Lower lobe of right lung (tissue), 2 donors: ENCODE results near the gene CDC16. TPM values are rescaled to one million over a fixed set of nuclear protein-coding genes. Genes with fewer than 3 reads are reported as not detected.

Experiments
- ATAC-seq, 2 donors: fragments of 200-7000 bp; cut with Tn5 transposase; one replicate each; pipeline ENCODE4 v1.9.1; 2020 to 2022; ENCODE audit warnings: mild to moderate bottlenecking in 2 of 2, moderate library complexity in 2 of 2
- DNase-seq: peaks from one replicate; pipeline ENCODE4 v3.0.0-alpha.2; 2020
- H3K27ac ChIP-seq: fragments of 200-600 bp; one replicate; pipeline ENCODE4 v1.8.0; 2022
- H3K27me3 ChIP-seq: fragments of 200-600 bp; one replicate; pipeline ENCODE4 v1.8.0; 2022; ENCODE audit warnings: low read depth
- H3K36me3 ChIP-seq: fragments of 200-600 bp; one replicate; pipeline ENCODE4 v1.8.0; 2022; ENCODE audit warnings: mild to moderate bottlenecking
- H3K4me1 ChIP-seq: fragments of 200-600 bp; one replicate; pipeline ENCODE4 v1.8.0; 2022
- H3K4me3 ChIP-seq: fragments of 200-600 bp; one replicate; pipeline ENCODE4 v1.8.0; 2022; ENCODE audit warnings: mild to moderate bottlenecking
- H3K9me3 ChIP-seq: fragments of 200-600 bp; one replicate; pipeline ENCODE4 v1.8.0; 2022
- CTCF ChIP-seq: fragments of 200-600 bp; IDR thresholded peaks from one replicate; pipeline ENCODE4 v1.8.0; 2022; ENCODE audit warnings: antibody characterized with exemption, mild to moderate bottlenecking
- intact Hi-C: fragments of 100-400 bp; cut with DNase I; formaldehyde crosslinking; loops from one replicate; pipeline ENCODE4 v1.11.0; 2022
- total RNA-seq: library from RNA; stranded (reverse); fragmentation: NEBNext Ultra II Directional; extraction: Animal tissue kit (Norgen Biotek cat#: 25700); gene quantifications from one replicate; pipeline ENCODE4 v1.2.1, GENCODE V29; 2021
- donor health status: DM: no; HTN: yes; CAD: no; lungs with severe emphysema.

CDC16 gene
- total RNA-seq, 1 donor from 2014 or later: 66.5 TPM

- no peak for ATAC-seq
- no peak overlapping the region for H3K27ac ChIP-seq
- H3K27me3 ChIP-seq: no peaks in the 10 kb centered on the region
- no peak overlapping the region for H3K4me3 ChIP-seq
- peaks cover 69% of the 10 kb centered on the region for H3K36me3 ChIP-seq
- TF ChIP-seq CTCF: no peak
- H3K4me1 ChIP-seq: peaks cover 16% of the 10 kb centered on the region
- intact Hi-C loops: no loop called here
- no peaks in the 10 kb centered on the region for H3K9me3 ChIP-seq
- no peak for DNase-seq
Measured at GRCh38 chr13:114286808-114287207, 52.1 kb downstream of the CDC16 start.

- peaks cover 9% of the 10 kb centered on the region for H3K4me1 ChIP-seq
- intact Hi-C loops: no loop called here
- H3K4me3 ChIP-seq: no peak overlapping the region
- ATAC-seq: no peak
- no peaks in the 10 kb centered on the region for H3K9me3 ChIP-seq
- no peak overlapping the region for H3K27ac ChIP-seq
- no peak for DNase-seq
- H3K36me3 ChIP-seq: peaks cover 82% of the 10 kb centered on the region
- no peak for TF ChIP-seq CTCF
- H3K27me3 ChIP-seq: no peaks in the 10 kb centered on the region
Measured at GRCh38 chr13:114288157-114288591, 53.5 kb downstream of the CDC16 start.

DNA sequence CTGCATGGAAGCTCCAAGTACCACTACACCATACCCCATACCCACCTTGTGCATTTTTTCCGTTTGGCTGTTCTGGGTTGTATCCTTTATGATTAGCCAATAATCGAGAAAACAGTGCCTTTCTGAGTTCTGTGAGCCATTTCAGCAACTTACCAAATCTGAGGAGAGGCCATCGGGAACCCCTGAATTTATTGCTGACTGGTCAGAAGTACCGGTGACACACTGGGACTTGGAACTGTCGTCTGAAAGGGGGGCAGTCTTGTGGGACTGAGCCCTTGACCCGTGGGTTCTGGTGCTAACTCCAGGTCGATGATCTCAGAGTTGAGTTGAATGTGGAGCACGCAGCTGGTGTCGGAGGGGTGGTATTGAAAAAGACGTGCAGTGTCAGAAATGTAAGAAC lies 61.8 kb downstream of the CDC16 start:
- DNase-seq (no peak), ATAC-seq (no peak)
- Histone ChIP-seq H3K4me1 (no peaks in the 10 kb centered on the region), H3K27ac (no peak overlapping the region), H3K27me3 (no peaks in the 10 kb centered on the region), H3K4me3 (no peak overlapping the region), H3K36me3 (peaks cover 77% of the 10 kb centered on the region), H3K9me3 (no peaks in the 10 kb centered on the region)
- TF ChIP-seq CTCF: no peak
- intact Hi-C loops: no loop called here

DNA sequence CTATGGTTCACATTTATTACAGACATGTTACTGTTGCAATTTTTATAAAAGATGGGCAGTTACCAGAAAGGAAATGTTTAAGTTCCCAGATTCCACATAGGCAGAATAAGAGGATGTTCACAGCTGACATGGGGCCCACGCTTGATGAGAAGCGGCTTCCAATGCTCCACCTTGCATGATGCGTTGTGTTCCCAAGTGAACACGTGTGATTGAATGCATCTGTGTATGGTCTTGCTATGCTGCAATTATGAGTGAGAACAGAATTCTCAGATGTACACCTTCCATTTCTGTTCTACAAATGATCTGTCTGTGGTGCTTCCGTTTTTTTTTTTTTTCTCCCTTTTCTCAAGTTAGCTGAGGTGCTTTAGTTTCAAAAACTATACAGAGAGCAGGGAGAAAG lies 62.2 kb downstream of the CDC16 start:
- DNase-seq: no peak
- no peak overlapping the region for H3K27ac ChIP-seq
- ATAC-seq: no peak
- intact Hi-C loops: no loop called here
- no peak for TF ChIP-seq CTCF
- H3K36me3 ChIP-seq: peaks cover 77% of the 10 kb centered on the region
- H3K9me3 ChIP-seq: no peaks in the 10 kb centered on the region
- H3K4me1 ChIP-seq: no peaks in the 10 kb centered on the region
- no peak overlapping the region for H3K4me3 ChIP-seq
- no peaks in the 10 kb centered on the region for H3K27me3 ChIP-seq

DNA sequence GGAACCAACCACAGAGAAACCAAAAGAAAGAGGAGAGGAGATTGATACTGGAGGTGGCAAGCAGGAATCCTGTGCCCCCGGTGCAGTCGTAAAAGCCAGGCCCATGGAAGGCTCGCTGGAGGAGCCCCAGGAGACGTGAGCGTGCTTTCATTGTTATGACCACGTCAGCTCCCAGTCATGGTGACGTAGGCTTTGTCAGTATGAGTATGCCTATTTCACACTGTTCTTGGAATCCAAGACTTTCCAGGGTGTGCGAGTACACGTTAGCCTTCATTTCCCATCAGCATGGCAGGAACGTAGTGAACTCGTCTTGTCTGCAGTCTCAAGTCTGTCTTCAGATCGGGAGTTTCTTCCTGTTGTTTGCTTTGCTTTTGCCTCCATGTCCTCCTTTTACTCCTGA lies 64.2 kb downstream of the CDC16 start:
- TF ChIP-seq CTCF: no peak
- H3K9me3 ChIP-seq: no peaks in the 10 kb centered on the region
- H3K27ac ChIP-seq: no peak overlapping the region
- intact Hi-C loops: no loop called here
- no peaks in the 10 kb centered on the region for H3K27me3 ChIP-seq
- ATAC-seq: no peak
- no peak for DNase-seq
- H3K4me3 ChIP-seq: no peak overlapping the region
- peaks cover 78% of the 10 kb centered on the region for H3K36me3 ChIP-seq
- no peaks in the 10 kb centered on the region for H3K4me1 ChIP-seq
